ENCODE data around the gene CENPT. TPM values are rescaled to one million over a fixed set of nuclear protein-coding genes. Genes with fewer than 3 reads are reported as not detected.
"Not testable (repeated sequence)": the region's sequence is repeated elsewhere in the genome, so short reads cannot be mapped to it uniquely, and the experiment has no call there.

Gene CENPT
- total RNA-seq, 1 experiment from 2014 or later, result 33.8 TPM

DNA sequence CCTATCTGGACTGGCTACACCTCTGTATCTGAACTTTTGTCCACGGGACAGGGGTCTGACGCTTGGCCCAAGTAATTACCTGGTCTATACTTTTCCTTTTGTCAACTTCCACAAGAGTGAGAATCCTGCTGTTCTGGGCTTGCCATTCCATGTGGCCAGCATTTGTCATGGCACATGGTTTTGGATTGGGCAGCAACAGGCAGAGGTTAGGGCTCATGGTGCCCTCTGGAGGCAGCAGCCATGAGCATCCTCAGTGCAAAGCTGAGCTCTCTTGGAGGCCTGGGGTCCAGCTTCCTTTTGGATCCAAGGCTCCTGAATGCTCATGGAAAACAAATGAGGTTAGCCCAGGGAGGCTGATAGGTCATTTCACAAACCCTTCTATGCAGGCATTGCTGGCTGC lies 17.8 kb upstream of the CENPT start:
- Histone ChIP-seq H3F3A (ENCODE audit: insufficient read depth, low read depth) (peaks cover 23% of the 10 kb centered on the region), H2AFZ (no peak overlapping the region), H3K4me2 (no peak overlapping the region), H3K9me2 (ENCODE audit: insufficient read depth) (no peaks in the 10 kb centered on the region), H4K20me1 (ENCODE audit: insufficient read depth) (peaks cover 68% of the 10 kb centered on the region), H3K27ac (no peak overlapping the region), H3K27me3 (ENCODE audit: insufficient read depth, low read depth) (no peaks in the 10 kb centered on the region), H3K4me1 (replicated peaks; ENCODE audit: insufficient read depth) (peaks cover 13% of the 10 kb centered on the region), H3K79me2 (ENCODE audit: low read depth) (peaks cover 43% of the 10 kb centered on the region), H3K4me3 (no peak overlapping the region), H3K36me3 (ENCODE audit: low read depth) (peaks cover 34% of the 10 kb centered on the region), H3K9me3 (ENCODE audit: insufficient read depth, low read depth) (no peaks in the 10 kb centered on the region)
- POLR2A ChIA-PET (ENCODE audit: unreplicated experiment), result no interaction called here
- intact Hi-C loops (cut with micrococcal nuclease; ENCODE audit: unreplicated experiment), result loop anchor here (1.0 kb wide), 1 partner anchor 49 kb away; no protein-coding TSS in a partner anchor
- DNase-seq, result peak in 1 of 2 experiments; percentile 48
- TF ChIP-seq, protein P1, sequence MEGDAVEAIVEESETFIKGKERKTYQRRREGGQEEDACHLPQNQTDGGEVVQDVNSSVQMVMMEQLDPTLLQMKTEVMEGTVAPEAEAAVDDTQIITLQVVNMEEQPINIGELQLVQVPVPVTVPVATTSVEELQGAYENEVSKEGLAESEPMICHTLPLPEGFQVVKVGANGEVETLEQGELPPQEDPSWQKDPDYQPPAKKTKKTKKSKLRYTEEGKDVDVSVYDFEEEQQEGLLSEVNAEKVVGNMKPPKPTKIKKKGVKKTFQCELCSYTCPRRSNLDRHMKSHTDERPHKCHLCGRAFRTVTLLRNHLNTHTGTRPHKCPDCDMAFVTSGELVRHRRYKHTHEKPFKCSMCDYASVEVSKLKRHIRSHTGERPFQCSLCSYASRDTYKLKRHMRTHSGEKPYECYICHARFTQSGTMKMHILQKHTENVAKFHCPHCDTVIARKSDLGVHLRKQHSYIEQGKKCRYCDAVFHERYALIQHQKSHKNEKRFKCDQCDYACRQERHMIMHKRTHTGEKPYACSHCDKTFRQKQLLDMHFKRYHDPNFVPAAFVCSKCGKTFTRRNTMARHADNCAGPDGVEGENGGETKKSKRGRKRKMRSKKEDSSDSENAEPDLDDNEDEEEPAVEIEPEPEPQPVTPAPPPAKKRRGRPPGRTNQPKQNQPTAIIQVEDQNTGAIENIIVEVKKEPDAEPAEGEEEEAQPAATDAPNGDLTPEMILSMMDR (conservative IDR thresholded peaks at IDR 0.05), result peak; percentile 47; the same call in 1 of the 2 replicates
- TF ChIP-seq EZH2 (IDR thresholded peaks at IDR 0.05; ENCODE audit: low read depth), result no peak
- no TSS peak for BruUV-seq (replicated peaks)
- CTCF ChIA-PET, result interaction anchor here (0.6 to 1.2 kb wide), 6 partner anchors 49 to 189 kb away, joined by 3 to 6 read pairs (median 4); no protein-coding TSS in a partner anchor

DNA sequence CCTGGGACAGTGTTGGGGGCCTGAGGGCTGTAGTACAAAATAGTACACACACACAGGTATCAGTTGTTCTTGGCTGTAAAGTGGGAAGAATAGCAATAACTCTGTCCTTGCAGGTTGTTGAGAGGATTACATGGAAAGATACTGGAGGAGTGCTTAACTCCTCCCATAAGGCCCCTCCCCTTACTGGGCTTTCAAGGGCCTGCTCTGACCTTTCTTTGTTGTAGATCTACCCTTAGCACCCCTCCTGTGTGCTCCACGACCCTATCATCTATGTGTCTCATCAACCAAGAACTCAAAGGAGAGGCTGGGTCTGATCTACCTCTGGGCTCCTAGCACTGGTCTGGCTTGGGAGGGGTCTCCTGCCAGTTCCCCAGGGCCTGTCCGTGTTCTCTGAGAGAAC lies 17.1 kb upstream of the CENPT start:
- H3K4me1 ChIP-seq (replicated peaks; ENCODE audit: insufficient read depth), result peaks cover 18% of the 10 kb centered on the region
- H3K9me3 ChIP-seq (ENCODE audit: insufficient read depth, low read depth), result no peaks in the 10 kb centered on the region
- BruUV-seq (replicated peaks), result no TSS peak
- H2AFZ ChIP-seq, result no peak overlapping the region
- DNase-seq, result no peak
- H3K4me2 ChIP-seq, result no peak overlapping the region
- H3F3A ChIP-seq (ENCODE audit: insufficient read depth, low read depth), result peaks cover 31% of the 10 kb centered on the region
- POLR2A ChIA-PET (ENCODE audit: unreplicated experiment), result no interaction called here
- H3K27ac ChIP-seq, result no peak overlapping the region
- no peaks in the 10 kb centered on the region for H3K27me3 ChIP-seq (ENCODE audit: insufficient read depth, low read depth)
- intact Hi-C loops (cut with micrococcal nuclease; ENCODE audit: unreplicated experiment), result no loop called here
- no peak overlapping the region for H3K4me3 ChIP-seq
- CTCF ChIA-PET, result interaction anchor here (1.0 kb wide), 1 partner anchor 48 kb away, joined by 4 read pairs; no protein-coding TSS in a partner anchor
- peaks cover 33% of the 10 kb centered on the region for H3K36me3 ChIP-seq (ENCODE audit: low read depth)
- TF ChIP-seq, protein P1 (conservative IDR thresholded peaks at IDR 0.05), result no peak
- no peak for TF ChIP-seq EZH2 (IDR thresholded peaks at IDR 0.05; ENCODE audit: low read depth)
- H3K9me2 ChIP-seq (ENCODE audit: insufficient read depth), result no peaks in the 10 kb centered on the region
- peaks cover 50% of the 10 kb centered on the region for H3K79me2 ChIP-seq (ENCODE audit: low read depth)
- peaks cover 74% of the 10 kb centered on the region for H4K20me1 ChIP-seq (ENCODE audit: insufficient read depth)

DNA sequence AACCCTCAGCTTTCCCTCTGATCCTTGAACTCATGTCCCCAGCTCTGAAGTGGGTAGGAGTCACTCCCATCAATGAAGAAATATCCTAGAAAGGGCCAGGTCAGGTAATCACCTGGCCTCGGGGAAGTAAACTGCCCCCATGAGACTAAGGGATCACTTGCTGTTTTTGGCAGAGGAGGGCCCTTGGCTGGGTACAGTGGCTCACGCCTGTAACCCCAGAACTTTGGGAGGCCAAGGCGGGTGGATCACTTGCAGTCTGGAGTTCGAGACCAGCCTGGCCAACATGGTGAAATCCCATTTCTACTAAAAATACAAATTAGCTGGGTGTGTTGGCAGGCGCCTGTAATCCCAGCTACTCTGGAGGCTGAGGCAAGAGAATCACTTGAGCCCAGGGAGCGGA lies 16.6 kb upstream of the CENPT start:
- Histone ChIP-seq H3F3A (ENCODE audit: insufficient read depth, low read depth) (peaks cover 31% of the 10 kb centered on the region), H4K20me1 (ENCODE audit: insufficient read depth) (peaks cover 79% of the 10 kb centered on the region), H3K4me1 (replicated peaks; ENCODE audit: insufficient read depth) (peaks cover 18% of the 10 kb centered on the region), H3K36me3 (ENCODE audit: low read depth) (peaks cover 29% of the 10 kb centered on the region), H3K79me2 (ENCODE audit: low read depth) (peaks cover 56% of the 10 kb centered on the region)
- intact Hi-C loops (cut with micrococcal nuclease; ENCODE audit: unreplicated experiment); H3K27me3 ChIP-seq (ENCODE audit: insufficient read depth, low read depth); H2AFZ ChIP-seq; H3K9me3 ChIP-seq (ENCODE audit: insufficient read depth, low read depth); POLR2A ChIA-PET (ENCODE audit: unreplicated experiment); H3K27ac ChIP-seq; DNase-seq; H3K4me3 ChIP-seq; H3K4me2 ChIP-seq; H3K9me2 ChIP-seq (ENCODE audit: insufficient read depth); BruUV-seq (replicated peaks): not testable (repeated sequence)
- CTCF ChIA-PET, result interaction anchor here (0.5 to 0.6 kb wide), 2 partner anchors 80 to 514 kb away, joined by 4 to 5 read pairs; no protein-coding TSS in a partner anchor

Measured in PC-9 (cell line).